ENCODE results near the gene ALKAL2. TPM values are rescaled to one million over a fixed set of nuclear protein-coding genes. Genes with fewer than 3 reads are reported as not detected.
"Not testable (repeated sequence)": the region's sequence is repeated elsewhere in the genome, so short reads cannot be mapped to it uniquely, and the experiment has no call there.

The ALKAL2 gene, protein sequence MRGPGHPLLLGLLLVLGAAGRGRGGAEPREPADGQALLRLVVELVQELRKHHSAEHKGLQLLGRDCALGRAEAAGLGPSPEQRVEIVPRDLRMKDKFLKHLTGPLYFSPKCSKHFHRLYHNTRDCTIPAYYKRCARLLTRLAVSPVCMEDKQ
- 1.7 TPM for total RNA-seq
- polyA plus RNA-seq = 13.3 TPM
- long read RNA-seq, donor 1, partial matches to known transcripts = 0 of 1 reads
- long read RNA-seq, donor 1, other reads (novel, unspliced or antisense) = 0 of 1 reads
- long read RNA-seq, donor 2, partial matches to known transcripts = 0 of 2 reads
- long read RNA-seq, donor 2, other reads (novel, unspliced or antisense) = 0 of 2 reads
- long read RNA-seq, donor 3, partial matches to known transcripts = 0 of 2 reads
- long read RNA-seq, donor 3, other reads (novel, unspliced or antisense) = 0 of 2 reads
- long read RNA-seq, donor 4 = 0 reads
- long read RNA-seq, donor 5, partial matches to known transcripts = 0 of 1 reads
- long read RNA-seq, donor 5, other reads (novel, unspliced or antisense) = 0 of 1 reads
- long read RNA-seq, donor 6, partial matches to known transcripts = 0 of 2 reads
- long read RNA-seq, donor 6, other reads (novel, unspliced or antisense) = 0 of 2 reads
- long read RNA-seq, donor 7, partial matches to known transcripts = 0 of 3 reads
- long read RNA-seq, donor 7, other reads (novel, unspliced or antisense) = 0 of 3 reads
- long read RNA-seq, donor 8, partial matches to known transcripts = 0 of 1 reads
- long read RNA-seq, donor 8, other reads (novel, unspliced or antisense) = 0 of 1 reads
- long read RNA-seq, donor 9 = 0 reads
- long read RNA-seq, donor 10, partial matches to known transcripts = 0 of 3 reads
- long read RNA-seq, donor 10, other reads (novel, unspliced or antisense) = 0 of 3 reads

DNA sequence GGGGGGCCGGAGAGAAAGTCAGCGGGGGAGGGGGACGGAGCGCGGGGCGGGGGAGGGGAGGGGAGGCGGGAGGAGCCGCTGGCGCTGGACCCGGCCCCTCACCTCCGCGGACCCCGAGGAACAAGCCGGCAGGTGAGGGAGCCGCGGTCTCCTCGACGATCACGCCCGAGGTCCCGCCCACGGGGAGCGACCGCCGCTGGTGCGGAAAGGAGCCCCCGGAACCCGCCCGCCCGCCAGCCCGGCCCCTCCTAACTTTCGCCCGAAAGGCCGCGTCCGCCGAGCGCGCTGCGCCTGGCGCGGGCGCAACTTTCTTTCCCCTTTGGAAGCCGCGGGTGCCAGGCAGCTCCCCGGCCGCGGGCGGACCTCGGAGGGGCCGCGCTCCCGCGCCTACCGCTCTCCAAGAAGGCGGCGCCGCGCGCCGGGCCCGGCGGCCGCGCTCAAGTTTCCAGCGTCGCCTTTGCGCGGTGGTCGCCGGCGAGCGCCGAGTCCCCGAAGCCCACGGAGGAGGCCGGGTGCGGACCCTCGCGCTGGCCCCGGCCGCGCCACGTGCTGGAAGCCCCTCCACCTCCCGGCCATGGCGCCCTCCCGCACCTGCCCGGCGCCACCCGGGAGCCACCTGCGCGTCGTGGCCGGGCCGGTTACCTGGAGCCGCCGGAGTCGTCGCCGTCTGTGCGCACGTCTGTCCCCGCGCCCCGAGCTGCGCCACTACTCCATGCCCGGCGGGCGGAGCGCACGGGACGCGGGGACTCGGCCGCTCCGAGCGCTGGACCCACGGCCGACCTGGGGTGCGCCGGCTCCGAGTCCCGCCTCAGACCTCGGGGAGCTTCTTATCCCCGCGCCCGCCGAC lies at the start of gene ALKAL2:
TSS of gene ALKAL2 (minus strand) at position 181 of the 847 bp plus-strand sequence. CDS start 256 bp downstream, outside the sequence.
- no peaks in the 10 kb centered on the region for H3K36me3 ChIP-seq (ENCODE audit: control insufficient read depth in 2 of 2, insufficient read depth in 2 of 2, low read length in 1 of 2)
- H3K27me3 ChIP-seq (ENCODE audit: control insufficient read depth in 2 of 2, insufficient read depth in 1 of 2, low read length in 1 of 2) = peaks cover 64 to 74% of the 10 kb centered on the region in 2 donors
- peak in 1 of 9 donors; percentile 17 for DNase-seq (ENCODE audit: low read depth in 6 of 9, low spot score in 9 of 9)
- H3K4me1 ChIP-seq (ENCODE audit: control insufficient read depth in 2 of 2, insufficient read depth in 2 of 2, low read length in 2 of 2) = no peaks in the 10 kb centered on the region
- 2% methylated on average over 128 of the region's 128 CpGs for WGBS
- H3K27ac ChIP-seq (ENCODE audit: low read depth in 1 of 2, low read length in 1 of 2) = no peak within 1 kb of the TSS
- peaks cover 0 to 2% of the 10 kb centered on the region in 2 donors for H3K9me3 ChIP-seq (ENCODE audit: control insufficient read depth in 2 of 2, insufficient read depth in 1 of 2, low read length in 1 of 2)
- H3K4me3 ChIP-seq (ENCODE audit: low read length in 2 of 2) = peak within 1 kb of the TSS in 1 of 2 donors; percentile 49

DNA sequence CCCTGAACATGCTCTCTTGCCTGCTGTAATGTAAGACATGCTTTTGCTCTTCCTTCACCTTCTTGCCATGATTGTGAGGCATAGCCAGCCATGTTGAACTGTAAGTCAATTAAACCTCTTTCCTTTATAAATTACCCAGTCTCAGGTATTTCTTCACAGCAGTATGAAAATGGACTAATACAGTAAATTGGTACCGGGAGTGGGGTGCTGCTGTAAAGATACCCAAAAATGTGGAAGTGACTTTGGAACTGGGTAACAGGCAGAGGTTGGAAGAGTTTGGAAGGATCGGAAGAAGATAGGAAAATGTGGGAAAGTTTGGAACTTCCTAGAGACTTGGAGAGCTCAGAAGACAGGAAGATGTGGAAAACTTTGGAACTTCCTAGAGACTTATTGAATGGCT lies 49.1 kb upstream of the ALKAL2 start:
- H3K4me3 ChIP-seq (ENCODE audit: low read length in 2 of 2); H3K27ac ChIP-seq (ENCODE audit: low read depth in 1 of 2, low read length in 1 of 2); H3K4me1 ChIP-seq (ENCODE audit: control insufficient read depth in 2 of 2, insufficient read depth in 2 of 2, low read length in 2 of 2); DNase-seq (ENCODE audit: low read depth in 6 of 9, low spot score in 9 of 9); H3K36me3 ChIP-seq (ENCODE audit: control insufficient read depth in 2 of 2, insufficient read depth in 2 of 2, low read length in 1 of 2); H3K27me3 ChIP-seq (ENCODE audit: control insufficient read depth in 2 of 2, insufficient read depth in 1 of 2, low read length in 1 of 2): not testable (repeated sequence)
- 97% methylated on average over 2 of the region's 2 CpGs for WGBS
- H3K9me3 ChIP-seq (ENCODE audit: control insufficient read depth in 2 of 2, insufficient read depth in 1 of 2, low read length in 1 of 2) = peaks cover 6 to 22% of the 10 kb centered on the region in 2 donors

DNA sequence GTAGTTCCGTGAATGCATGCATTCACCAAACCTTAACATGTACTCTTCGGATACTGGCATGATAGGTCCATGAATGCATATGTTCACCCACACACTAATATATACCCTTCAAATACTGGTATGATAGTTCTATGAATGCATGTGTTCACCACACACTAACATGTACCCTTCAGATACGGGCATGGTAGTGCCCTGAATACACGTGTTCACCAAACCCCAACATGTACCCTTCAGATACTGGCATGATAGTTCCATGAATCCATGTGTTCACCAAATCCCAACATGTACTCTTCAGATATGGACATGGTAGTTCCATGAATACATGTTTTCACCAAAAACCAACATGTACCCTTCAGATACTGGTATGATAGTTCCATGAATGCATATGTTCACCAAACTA lies 48.5 kb upstream of the ALKAL2 start:
- Histone ChIP-seq H3K4me3 (ENCODE audit: low read length in 2 of 2) (no peak overlapping the region), H3K9me3 (ENCODE audit: control insufficient read depth in 2 of 2, insufficient read depth in 1 of 2, low read length in 1 of 2) (peaks cover 6 to 22% of the 10 kb centered on the region in 2 donors), H3K4me1 (ENCODE audit: control insufficient read depth in 2 of 2, insufficient read depth in 2 of 2, low read length in 2 of 2) (no peaks in the 10 kb centered on the region), H3K36me3 (ENCODE audit: control insufficient read depth in 2 of 2, insufficient read depth in 2 of 2, low read length in 1 of 2) (no peaks in the 10 kb centered on the region), H3K27me3 (ENCODE audit: control insufficient read depth in 2 of 2, insufficient read depth in 1 of 2, low read length in 1 of 2) (no peaks in the 10 kb centered on the region), H3K27ac (ENCODE audit: low read depth in 1 of 2, low read length in 1 of 2) (no peak overlapping the region)
- WGBS = 96% methylated on average over 4 of the region's 4 CpGs
- DNase-seq (ENCODE audit: low read depth in 6 of 9, low spot score in 9 of 9) = no peak

DNA sequence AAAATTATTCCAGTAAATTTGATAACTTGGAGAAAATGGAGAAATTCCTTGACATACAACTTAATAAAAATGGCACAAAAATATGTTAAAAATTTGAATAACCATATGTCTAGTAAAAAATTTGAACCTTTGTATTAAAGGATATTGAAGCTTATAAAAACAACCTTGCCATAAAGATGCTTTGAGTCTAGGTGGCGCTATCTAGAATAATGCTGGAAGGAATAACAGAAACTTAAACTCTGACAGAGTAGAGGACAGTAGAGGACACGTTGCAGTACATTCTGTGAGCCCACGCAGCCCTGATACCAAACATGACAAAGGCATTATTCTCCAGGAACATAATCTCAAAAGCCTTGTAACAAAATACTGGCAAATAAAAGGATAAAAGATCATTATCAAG lies 44.7 kb upstream of the ALKAL2 start:
- Histone ChIP-seq H3K36me3 (ENCODE audit: control insufficient read depth in 2 of 2, insufficient read depth in 2 of 2, low read length in 1 of 2) (no peaks in the 10 kb centered on the region), H3K27me3 (ENCODE audit: control insufficient read depth in 2 of 2, insufficient read depth in 1 of 2, low read length in 1 of 2) (no peaks in the 10 kb centered on the region), H3K9me3 (ENCODE audit: control insufficient read depth in 2 of 2, insufficient read depth in 1 of 2, low read length in 1 of 2) (peaks cover 4 to 9% of the 10 kb centered on the region in 2 donors), H3K4me3 (ENCODE audit: low read length in 2 of 2) (no peak overlapping the region), H3K27ac (ENCODE audit: low read depth in 1 of 2, low read length in 1 of 2) (no peak overlapping the region), H3K4me1 (ENCODE audit: control insufficient read depth in 2 of 2, insufficient read depth in 2 of 2, low read length in 2 of 2) (no peaks in the 10 kb centered on the region)
- no peak for DNase-seq (ENCODE audit: low read depth in 6 of 9, low spot score in 9 of 9)
- WGBS = 50% methylated on average over 3 of the region's 3 CpGs

DNA sequence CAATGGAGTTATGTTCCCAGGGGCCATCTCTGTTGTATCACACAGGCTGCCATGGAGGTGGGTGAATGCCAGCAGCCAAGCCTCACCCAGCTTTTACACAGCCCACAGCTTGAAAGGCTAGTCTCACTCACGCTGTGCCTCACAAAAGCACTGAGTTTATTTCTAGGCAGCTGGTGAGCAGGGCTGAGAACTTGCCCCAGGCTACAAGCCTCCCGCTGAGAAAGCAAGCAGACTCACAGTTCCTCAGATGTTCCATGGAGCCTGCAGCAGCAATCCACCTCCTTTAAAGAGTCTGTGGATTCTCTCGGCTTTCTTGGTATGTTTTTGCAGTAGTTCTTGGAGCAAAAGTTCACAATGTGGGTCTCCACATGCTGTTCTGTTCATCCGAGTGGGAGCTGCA lies 40.9 kb upstream of the ALKAL2 start:
- WGBS = 93% methylated on average over 4 of the region's 4 CpGs
- no peak overlapping the region for H3K27ac ChIP-seq (ENCODE audit: low read depth in 1 of 2, low read length in 1 of 2)

DNA sequence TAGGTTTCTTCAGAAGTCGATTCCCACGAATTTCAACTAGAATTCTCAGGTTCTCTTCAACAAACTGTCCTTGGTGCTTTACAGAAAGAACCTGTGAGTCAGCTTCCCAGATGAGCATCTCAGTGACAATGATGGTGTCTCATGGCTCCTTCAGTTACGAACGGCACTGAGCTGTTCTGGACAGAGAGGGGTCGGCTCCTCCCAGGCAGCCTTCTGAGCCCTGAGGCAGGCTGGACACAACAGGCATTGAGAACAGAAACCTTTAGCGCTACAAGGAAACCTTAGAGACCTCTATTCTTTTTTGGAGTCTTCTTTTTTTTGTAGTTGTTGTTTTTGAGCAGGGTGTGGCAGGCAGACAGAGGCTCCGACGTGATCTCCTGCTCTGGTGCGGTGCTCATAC lies 35.1 kb upstream of the ALKAL2 start:
- Histone ChIP-seq H3K9me3 (ENCODE audit: control insufficient read depth in 2 of 2, insufficient read depth in 1 of 2, low read length in 1 of 2) (peaks cover 0 to 7% of the 10 kb centered on the region in 2 donors), H3K36me3 (ENCODE audit: control insufficient read depth in 2 of 2, insufficient read depth in 2 of 2, low read length in 1 of 2) (no peaks in the 10 kb centered on the region), H3K27me3 (ENCODE audit: control insufficient read depth in 2 of 2, insufficient read depth in 1 of 2, low read length in 1 of 2) (no peaks in the 10 kb centered on the region), H3K4me1 (ENCODE audit: control insufficient read depth in 2 of 2, insufficient read depth in 2 of 2, low read length in 2 of 2) (no peaks in the 10 kb centered on the region), H3K27ac (ENCODE audit: low read depth in 1 of 2, low read length in 1 of 2) (no peak overlapping the region), H3K4me3 (ENCODE audit: low read length in 2 of 2) (no peak overlapping the region)
- WGBS = 94% methylated on average over 9 of the region's 9 CpGs
- no peak for DNase-seq (ENCODE audit: low read depth in 6 of 9, low spot score in 9 of 9)

More for the DNA sequence above, 40.9 kb upstream of the ALKAL2 start:
- Histone ChIP-seq H3K4me1 (ENCODE audit: control insufficient read depth in 2 of 2, insufficient read depth in 2 of 2, low read length in 2 of 2) (no peaks in the 10 kb centered on the region), H3K9me3 (ENCODE audit: control insufficient read depth in 2 of 2, insufficient read depth in 1 of 2, low read length in 1 of 2) (peaks cover 0 to 7% of the 10 kb centered on the region in 2 donors), H3K36me3 (ENCODE audit: control insufficient read depth in 2 of 2, insufficient read depth in 2 of 2, low read length in 1 of 2) (no peaks in the 10 kb centered on the region), H3K4me3 (ENCODE audit: low read length in 2 of 2) (no peak overlapping the region), H3K27me3 (ENCODE audit: control insufficient read depth in 2 of 2, insufficient read depth in 1 of 2, low read length in 1 of 2) (no peaks in the 10 kb centered on the region)
- DNase-seq (ENCODE audit: low read depth in 6 of 9, low spot score in 9 of 9) = no peak

DNA sequence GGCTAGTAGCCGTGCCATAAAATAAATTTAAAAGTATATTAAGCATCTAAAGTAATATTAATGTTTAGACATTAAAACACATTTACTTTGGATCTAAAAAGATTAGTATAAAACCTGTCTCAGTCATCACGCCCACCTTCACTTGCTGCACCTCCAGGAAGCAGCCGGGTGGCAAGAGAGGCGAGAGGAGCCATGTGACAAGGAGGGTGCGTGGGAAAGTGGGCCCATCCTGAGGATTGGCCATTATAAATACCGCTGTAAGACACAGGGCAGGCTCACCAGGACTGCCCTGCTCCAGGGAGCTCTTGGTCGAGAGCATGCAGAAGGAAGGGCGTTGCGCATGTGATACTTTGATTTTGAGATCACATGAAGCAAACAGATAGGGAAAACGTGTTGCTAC lies 34.4 kb upstream of the ALKAL2 start:
- H3K4me3 ChIP-seq (ENCODE audit: low read length in 2 of 2) = no peak overlapping the region
- H3K4me1 ChIP-seq (ENCODE audit: control insufficient read depth in 2 of 2, insufficient read depth in 2 of 2, low read length in 2 of 2) = no peaks in the 10 kb centered on the region
- no peak overlapping the region for H3K27ac ChIP-seq (ENCODE audit: low read depth in 1 of 2, low read length in 1 of 2)
- 85% methylated on average over 10 of the region's 10 CpGs for WGBS
- DNase-seq (ENCODE audit: low read depth in 6 of 9, low spot score in 9 of 9) = no peak
- H3K9me3 ChIP-seq (ENCODE audit: control insufficient read depth in 2 of 2, insufficient read depth in 1 of 2, low read length in 1 of 2) = peaks cover 0 to 7% of the 10 kb centered on the region in 2 donors
- peaks cover 0 to 2% of the 10 kb centered on the region in 2 donors for H3K27me3 ChIP-seq (ENCODE audit: control insufficient read depth in 2 of 2, insufficient read depth in 1 of 2, low read length in 1 of 2)
- H3K36me3 ChIP-seq (ENCODE audit: control insufficient read depth in 2 of 2, insufficient read depth in 2 of 2, low read length in 1 of 2) = no peaks in the 10 kb centered on the region

DNA sequence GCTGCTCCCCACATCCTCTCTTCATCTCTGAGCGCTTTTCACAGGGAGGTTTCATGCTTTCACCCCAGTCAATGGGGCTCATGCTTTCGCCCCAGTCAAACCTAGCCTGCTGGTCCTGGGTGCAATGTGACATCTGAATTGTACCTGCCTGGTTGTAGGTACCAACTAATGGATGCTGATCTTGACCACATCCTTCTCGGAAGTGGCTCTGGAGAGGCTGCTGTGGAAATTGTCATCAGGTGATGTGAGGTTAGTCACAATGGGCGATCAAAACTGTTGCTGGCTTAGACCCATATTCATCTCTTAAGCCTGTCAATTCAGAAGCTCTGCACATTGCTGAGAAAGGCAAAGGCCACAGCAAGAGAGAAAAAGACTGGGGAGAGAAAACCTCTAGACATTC lies 32.7 kb upstream of the ALKAL2 start:
- Histone ChIP-seq H3K9me3 (ENCODE audit: control insufficient read depth in 2 of 2, insufficient read depth in 1 of 2, low read length in 1 of 2) (peaks cover 0 to 7% of the 10 kb centered on the region in 2 donors), H3K4me1 (ENCODE audit: control insufficient read depth in 2 of 2, insufficient read depth in 2 of 2, low read length in 2 of 2) (no peaks in the 10 kb centered on the region), H3K4me3 (ENCODE audit: low read length in 2 of 2) (no peak overlapping the region), H3K27me3 (ENCODE audit: control insufficient read depth in 2 of 2, insufficient read depth in 1 of 2, low read length in 1 of 2) (peaks cover 0 to 4% of the 10 kb centered on the region in 2 donors), H3K36me3 (ENCODE audit: control insufficient read depth in 2 of 2, insufficient read depth in 2 of 2, low read length in 1 of 2) (no peaks in the 10 kb centered on the region), H3K27ac (ENCODE audit: low read depth in 1 of 2, low read length in 1 of 2) (no peak overlapping the region)
- 94% methylated on average over 4 of the region's 4 CpGs for WGBS
- DNase-seq (ENCODE audit: low read depth in 6 of 9, low spot score in 9 of 9) = no peak
